ENCODE results near the gene PROSER3.

DNA sequence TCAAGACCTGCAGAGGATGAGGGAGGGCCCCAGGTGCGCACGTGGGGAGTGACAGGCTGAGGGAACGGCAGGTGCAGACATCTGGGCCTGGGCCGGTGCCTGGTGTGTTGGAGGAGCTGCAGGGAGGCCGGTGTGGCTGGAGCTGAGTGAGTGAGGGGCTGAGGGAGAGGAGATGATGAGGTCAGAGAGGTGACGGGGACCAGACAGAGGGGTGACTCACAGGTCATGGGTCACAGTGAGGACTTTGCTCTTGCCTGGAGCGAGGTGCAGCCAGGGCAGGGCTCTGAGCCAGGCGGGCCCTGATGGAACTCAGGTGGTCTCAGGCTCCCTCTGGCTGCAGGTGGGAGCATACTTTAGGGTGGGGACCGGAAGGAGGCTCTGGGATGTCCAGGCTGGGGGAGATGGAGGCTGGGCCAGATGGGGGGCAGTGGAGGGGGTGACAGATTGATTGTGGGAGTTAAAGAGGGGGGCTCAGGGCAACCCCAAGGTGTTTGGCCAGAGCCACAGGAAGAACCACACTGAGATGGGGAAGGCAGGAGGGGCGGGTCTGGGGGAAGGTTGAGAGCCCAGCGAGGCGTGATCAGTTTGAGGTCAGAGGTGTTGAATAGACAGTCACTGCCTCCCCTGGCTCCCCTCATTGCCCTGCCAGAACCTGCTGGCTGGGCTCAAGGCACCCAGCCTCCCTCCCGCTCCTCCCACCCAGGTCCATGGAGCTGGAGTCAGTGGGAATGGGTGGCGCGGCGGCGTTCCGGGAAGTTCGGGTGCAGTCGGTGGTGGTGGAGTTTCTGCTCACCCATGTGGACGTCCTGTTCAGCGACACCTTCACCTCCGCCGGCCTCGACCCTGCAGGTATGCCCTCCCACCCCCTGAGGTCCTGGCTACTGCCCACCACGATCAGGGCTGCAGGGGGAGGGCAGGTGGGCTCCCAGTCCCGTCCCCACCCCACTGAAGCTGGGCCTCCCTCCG is 25.8 kb downstream of the PROSER3 start:
- TF ChIP-seq POLR2A (IDR thresholded peaks at IDR 0.05) (no peak), EP300 (IDR thresholded peaks at IDR 0.05) (no peak)
- TF ChIP-seq, protein P1, sequence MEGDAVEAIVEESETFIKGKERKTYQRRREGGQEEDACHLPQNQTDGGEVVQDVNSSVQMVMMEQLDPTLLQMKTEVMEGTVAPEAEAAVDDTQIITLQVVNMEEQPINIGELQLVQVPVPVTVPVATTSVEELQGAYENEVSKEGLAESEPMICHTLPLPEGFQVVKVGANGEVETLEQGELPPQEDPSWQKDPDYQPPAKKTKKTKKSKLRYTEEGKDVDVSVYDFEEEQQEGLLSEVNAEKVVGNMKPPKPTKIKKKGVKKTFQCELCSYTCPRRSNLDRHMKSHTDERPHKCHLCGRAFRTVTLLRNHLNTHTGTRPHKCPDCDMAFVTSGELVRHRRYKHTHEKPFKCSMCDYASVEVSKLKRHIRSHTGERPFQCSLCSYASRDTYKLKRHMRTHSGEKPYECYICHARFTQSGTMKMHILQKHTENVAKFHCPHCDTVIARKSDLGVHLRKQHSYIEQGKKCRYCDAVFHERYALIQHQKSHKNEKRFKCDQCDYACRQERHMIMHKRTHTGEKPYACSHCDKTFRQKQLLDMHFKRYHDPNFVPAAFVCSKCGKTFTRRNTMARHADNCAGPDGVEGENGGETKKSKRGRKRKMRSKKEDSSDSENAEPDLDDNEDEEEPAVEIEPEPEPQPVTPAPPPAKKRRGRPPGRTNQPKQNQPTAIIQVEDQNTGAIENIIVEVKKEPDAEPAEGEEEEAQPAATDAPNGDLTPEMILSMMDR (IDR thresholded peaks at IDR 0.05) = no peak

Data from tibial nerve (tissue), 4 donors.